Measurements from ENCODE around the gene AGBL5.
A peak's percentile ranks its signal among the peaks of the same experiment; 100 is the strongest.

AGBL5 gene

GRCh38 chr2:27077231-27077630 is 25.8 kb downstream of the AGBL5 start:
- no peak for DNase-seq (ENCODE audit: low read depth)

GRCh38 chr2:27078267-27079194 is 27.1 kb downstream of the AGBL5 start, which contains the start of gene EMILIN1:
TSS of gene EMILIN1 (plus strand) at chr2:27078615. CDS start at chr2:27079066, 451 bp downstream.
- DNase-seq (ENCODE audit: low read depth) = no peak

- DNase-seq (ENCODE audit: low read depth) = no peak
Measured at GRCh38 chr2:27079233-27080139, 28.0 kb downstream of the AGBL5 start.

GRCh38 chr2:27080140-27080469 is 28.6 kb downstream of the AGBL5 start:
- no peak for DNase-seq (ENCODE audit: low read depth)

GRCh38 chr2:27080603-27080936 is 29.1 kb downstream of the AGBL5 start:
- no peak for DNase-seq (ENCODE audit: low read depth)

- DNase-seq (ENCODE audit: low read depth) = no peak
Measured at GRCh38 chr2:27081984-27082772, 30.7 kb downstream of the AGBL5 start.

GRCh38 chr2:27082773-27083409 is 31.4 kb downstream of the AGBL5 start:
- no peak for DNase-seq (ENCODE audit: low read depth)

GRCh38 chr2:27083410-27084296 is 32.2 kb downstream of the AGBL5 start:
- no peak for DNase-seq (ENCODE audit: low read depth)

- DNase-seq (ENCODE audit: low read depth) = no peak
Measured at GRCh38 chr2:27084297-27085061, 33.0 kb downstream of the AGBL5 start.

GRCh38 chr2:27085062-27085672 is 33.7 kb downstream of the AGBL5 start:
- DNase-seq (ENCODE audit: low read depth) = no peak

- DNase-seq (ENCODE audit: low read depth) = no peak
Measured at GRCh38 chr2:27085673-27086089, 34.2 kb downstream of the AGBL5 start.

- DNase-seq (ENCODE audit: low read depth) = peak; percentile 95
Measured at GRCh38 chr2:27086090-27086723, 34.7 kb downstream of the AGBL5 start.

- no peak for DNase-seq (ENCODE audit: low read depth)
Measured at GRCh38 chr2:27086724-27087593, 35.5 kb downstream of the AGBL5 start, which contains the start of gene KHK. TSS of gene KHK (plus strand) at chr2:27086772. CDS start at chr2:27087260, 488 bp downstream.

- no peak for DNase-seq (ENCODE audit: low read depth)
Measured at GRCh38 chr2:27087823-27088410, 36.4 kb downstream of the AGBL5 start.

- DNase-seq (ENCODE audit: low read depth) = no peak
Measured at GRCh38 chr2:27088634-27089033, 37.2 kb downstream of the AGBL5 start.

GRCh38 chr2:27089111-27089954 is 37.9 kb downstream of the AGBL5 start:
- DNase-seq (ENCODE audit: low read depth) = no peak

Measured in T follicular helper cell (primary cell).